Endothelial cell of umbilical vein (primary cell): ENCODE data around the gene WNT9A. TPM values are rescaled to one million over a fixed set of nuclear protein-coding genes. Genes with fewer than 3 reads are reported as not detected.

Experiments
- BruUV-seq: library from RNA; stranded (reverse); fragments of 400-500 nt; replicated peaks from 2 replicates; lab custom pipeline; 2021; lab: Mats Ljungman, UMichigan
- CTCF ChIA-PET: fragments of 300-600, 350-600 bp; sonication (Branson Sonifier 250); formaldehyde crosslinking; loops from one replicate; lab custom pipeline; 2021; ENCODE audit warnings: antibody characterized with exemption, inconsistent platforms; lab: Charles Lee
- POLR2A ChIA-PET: fragments of 300-600, 350-600 bp; sonication (Branson Sonifier 250); formaldehyde crosslinking; loops from one replicate; lab custom pipeline; 2021; ENCODE audit warnings: antibody characterized with exemption, inconsistent platforms; lab: Charles Lee
- DNase-seq: peaks from one replicate; pipeline ENCODE4 v3.0.0-alpha.2; 2011; ENCODE audit warnings: low read depth, low spot score
- FAIRE-seq: peaks from 2 replicates; lab custom pipeline; 2011; peaks lifted over from hg19 to GRCh38; lab: Jason Lieb, UNC
- H2AFZ ChIP-seq: 2 replicates; pipeline ENCODE4 v1.6.0; 2012; ENCODE audit warnings: low read depth, low read length, control low read depth, inconsistent platforms
- H3K27ac ChIP-seq: 2 replicates; pipeline ENCODE4 v1.5.1; 2011; ENCODE audit warnings: low read depth, mild to moderate bottlenecking, control low read depth, low read length, moderate library complexity; ENCODE audit not compliant: insufficient read depth
- H3K27me3 ChIP-seq, 2 experiments: 2 replicates each; pipeline versions ENCODE4 v1.6.0 to v1.6.1; 2011; ENCODE audit warnings: low read length in 2 of 2, mixed read lengths in 1 of 2; ENCODE audit not compliant: control insufficient read depth in 2 of 2, insufficient read depth in 2 of 2
- H3K36me3 ChIP-seq, 2 experiments: 2 replicates in 1 of 2; 3 replicates in 1 of 2; pipeline ENCODE4 v1.5.1; 2011; ENCODE audit warnings: low read length in 2 of 2, mild to moderate bottlenecking in 1 of 2, moderate library complexity in 1 of 2; ENCODE audit not compliant: control insufficient read depth in 2 of 2, insufficient read depth in 2 of 2; ENCODE audit errors: extremely low read depth in 1 of 2
- H3K4me1 ChIP-seq: 3 replicates; pipeline ENCODE4 v1.5.1; 2011; ENCODE audit warnings: mild to moderate bottlenecking, low read length; ENCODE audit not compliant: control insufficient read depth, insufficient read depth; ENCODE audit errors: extremely low read depth
- H3K4me2 ChIP-seq: 2 replicates; pipeline ENCODE4 v1.6.1; 2011; ENCODE audit warnings: low read length, control low read depth, mixed read lengths; ENCODE audit not compliant: insufficient read depth
- H3K4me3 ChIP-seq, 3 experiments: fragments of 200-600 bp in 1 of 3; sonication (generic), shearing (Covaris generic) in 1 of 3; replicated peaks in 1 of 3; 2 replicates each; pipeline ENCODE4 v1.5.1; 2011 to 2016; ENCODE audit warnings: control low read depth in 3 of 3, low read length in 3 of 3, mild to moderate bottlenecking in 2 of 3, inconsistent platforms in 1 of 3, low read depth in 1 of 3, moderate library complexity in 1 of 3; ENCODE audit not compliant: insufficient read depth in 1 of 3
- H3K79me2 ChIP-seq: 2 replicates; pipeline ENCODE4 v1.6.0; 2012; ENCODE audit warnings: low read length, inconsistent platforms; ENCODE audit not compliant: control insufficient read depth, insufficient read depth
- H3K9ac ChIP-seq: replicated peaks from 2 replicates; pipeline ENCODE3; 2011; ENCODE audit warnings: low read length, control low read depth; ENCODE audit not compliant: insufficient read depth; ENCODE audit errors: extremely low read depth
- H3K9me1 ChIP-seq: replicated peaks from 3 replicates; pipeline ENCODE4 v1.6.0; 2011; ENCODE audit warnings: mild to moderate bottlenecking, low read length; ENCODE audit not compliant: control insufficient read depth, insufficient read depth; ENCODE audit errors: extremely low read depth
- H3K9me3 ChIP-seq: replicated peaks from 2 replicates; pipeline ENCODE4 v1.5.1; 2012; ENCODE audit warnings: low read length, inconsistent platforms; ENCODE audit not compliant: control insufficient read depth, insufficient read depth
- H4K20me1 ChIP-seq: replicated peaks from 2 replicates; pipeline ENCODE3; 2011; ENCODE audit warnings: mild to moderate bottlenecking, low read length; ENCODE audit not compliant: control insufficient read depth, insufficient read depth; ENCODE audit errors: extremely low read depth
- CTCF ChIP-seq, 2 donors: IDR thresholded peaks; 1 replicate in 1 of 2; 2 replicates in 1 of 2; pipeline ENCODE4 v1.5.1; 2011; ENCODE audit warnings: low read length in 2 of 2, mild to moderate bottlenecking in 2 of 2, moderate library complexity in 2 of 2, control low read depth in 1 of 2, inconsistent platforms in 1 of 2, low read depth in 1 of 2; ENCODE audit not compliant: insufficient read depth in 1 of 2; ENCODE audit errors: extremely low read depth in 1 of 2
- EZH2 ChIP-seq: IDR thresholded peaks from 2 replicates; pipeline ENCODE4 v1.6.1; 2012; ENCODE audit warnings: borderline replicate concordance, low read depth, mild to moderate bottlenecking, moderate library complexity, low read length, inconsistent platforms; ENCODE audit not compliant: severe bottlenecking
- FOS ChIP-seq: IDR thresholded peaks from 2 replicates; pipeline ENCODE4 v1.6.1; 2011; ENCODE audit warnings: mild to moderate bottlenecking, low read length, moderate library complexity, borderline replicate concordance; ENCODE audit not compliant: insufficient read depth
- GATA2 ChIP-seq: IDR thresholded peaks from 2 replicates; pipeline ENCODE4 v1.7.0; 2011; ENCODE audit warnings: low read depth, mild to moderate bottlenecking, moderate library complexity, mixed read lengths, low read length; ENCODE audit not compliant: insufficient read length, insufficient read depth
- JUN ChIP-seq: IDR thresholded peaks from 2 replicates; pipeline ENCODE4 v1.6.1; 2011; ENCODE audit warnings: borderline replicate concordance, low read depth; ENCODE audit not compliant: insufficient read length, insufficient read depth
- MYC ChIP-seq: IDR thresholded peaks from one replicate; pipeline ENCODE4 v1.6.1; 2011; ENCODE audit warnings: mild to moderate bottlenecking, low read depth, low read length
- POLR2A ChIP-seq: IDR thresholded peaks from 2 replicates; pipeline ENCODE4 v1.6.1; 2012; ENCODE audit warnings: low read depth, mild to moderate bottlenecking, control low read depth, low read length
- POLR2AphosphoS5 ChIP-seq: IDR thresholded peaks from 2 replicates; pipeline ENCODE4 v1.6.1; 2012; ENCODE audit warnings: low read depth, mild to moderate bottlenecking, control low read depth, low read length, moderate library complexity; ENCODE audit not compliant: insufficient read depth
- dilution Hi-C: fragments of 300-500 bp; cut with MboI; formaldehyde crosslinking; loops from one replicate; pipeline ENCODE4 v1.15.0; 2019; ENCODE audit warnings: low sequenced_read_pairs; ENCODE audit not compliant: extremely low pct_ligation_motif_present
- intact Hi-C: fragments of 100-400 bp; cut with micrococcal nuclease; formaldehyde crosslinking; loops from one replicate; pipeline ENCODE4 v1.10.0; 2022
- polyA plus RNA-seq, 4 experiments: library from polyadenylated mRNA; depleted of rRNA in 3 of 4; stranded (reverse) in 3 of 4; unstranded in 1 of 4; fragments of >200 nt; gene quantifications; 2 replicates each; pipeline versions ENCODE4 v1.2.1 to v1.2.3, GENCODE V29; 2011 to 2012; ENCODE audit warnings: missing spikeins in 1 of 4
- total RNA-seq: library from RNA; stranded (reverse); gene quantifications from 2 replicates; pipeline ENCODE4 v1.2.3, GENCODE V29; 2021
- TF ChIP-seq, protein P1 (sequence below): IDR thresholded peaks from 2 replicates; pipeline ENCODE4 v1.6.1; 2011; ENCODE audit not compliant: insufficient read depth, insufficient read length

The WNT9A gene
- total and polyA plus RNA-seq, 2 donors (not counting 3 experiments of a cell fraction or from before 2014, with no cell fraction given), result 5.4 to 6.2 TPM

DNA sequence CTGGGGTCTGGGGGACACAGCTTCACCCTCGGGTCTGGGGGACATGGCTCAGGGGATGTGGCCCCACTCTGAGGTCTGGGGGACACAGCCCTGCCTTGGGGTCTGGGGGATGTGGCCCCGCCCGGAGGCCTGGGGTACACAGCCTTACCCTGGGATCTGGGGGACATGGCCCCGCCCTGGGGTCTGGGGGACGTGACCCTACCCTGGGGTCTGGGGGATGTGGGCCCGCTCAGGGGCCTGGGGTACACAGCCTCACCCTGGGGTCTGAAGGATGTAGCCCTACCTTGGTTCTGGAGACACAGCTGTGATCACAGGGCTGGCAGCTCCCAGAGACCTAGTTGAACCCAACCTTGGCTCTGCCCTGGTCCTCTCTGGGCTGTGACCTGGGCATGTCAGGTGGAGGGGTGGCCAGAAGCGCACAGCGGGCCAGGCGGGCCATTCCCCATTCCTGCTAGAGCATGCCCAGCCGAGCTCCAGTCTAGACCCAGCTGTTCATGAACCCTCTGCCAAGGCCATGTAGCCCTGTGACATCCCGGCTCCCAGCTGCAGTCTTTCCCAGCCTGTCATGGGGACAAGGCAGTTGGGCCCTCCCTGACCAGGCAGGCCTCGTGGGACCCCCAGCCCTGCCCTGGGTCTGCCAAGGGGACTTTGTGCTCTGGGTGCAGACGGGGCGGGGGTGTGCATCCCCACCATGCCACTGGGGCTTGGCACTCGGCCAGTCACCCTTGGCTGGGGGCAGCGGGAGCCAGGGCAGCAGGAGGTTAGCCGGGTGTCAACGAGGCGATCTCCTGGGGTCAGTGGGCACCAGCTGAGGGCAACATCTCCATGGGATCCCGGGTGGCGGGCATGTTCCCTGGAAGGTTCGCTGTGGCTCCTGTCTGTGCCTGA, 43.9 kb downstream of the WNT9A start:
- no peak overlapping the region for H3K9ac ChIP-seq
- dilution Hi-C loops, result no loop called here
- TF ChIP-seq MYC (no peak), EZH2 (no peak), POLR2A (no peak), CTCF (IDR thresholded peaks at IDR 0.05; ENCODE audit: extremely low read depth in 1 of 2, insufficient read depth in 1 of 2, low read depth in 1 of 2, low read length in 2 of 2) (no peak), POLR2AphosphoS5 (no peak), FOS (no peak), GATA2 (no peak), JUN (no peak)
- TF ChIP-seq, protein P1, sequence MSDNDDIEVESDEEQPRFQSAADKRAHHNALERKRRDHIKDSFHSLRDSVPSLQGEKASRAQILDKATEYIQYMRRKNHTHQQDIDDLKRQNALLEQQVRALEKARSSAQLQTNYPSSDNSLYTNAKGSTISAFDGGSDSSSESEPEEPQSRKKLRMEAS, result no peak

More for the DNA sequence above, 43.9 kb downstream of the WNT9A start:
- DNase-seq (no peak), FAIRE-seq (no peak)
- BruUV-seq, result no TSS peak
- Histone ChIP-seq H3K36me3 (no peaks in the 10 kb centered on the region), H3K4me1 (no peaks in the 10 kb centered on the region), H3K4me3 (no peak overlapping the region), H3K79me2 (no peaks in the 10 kb centered on the region), H4K20me1 (no peaks in the 10 kb centered on the region), H3K27ac (no peak overlapping the region), H3K4me2 (no peak overlapping the region), H3K9me1 (no peaks in the 10 kb centered on the region), H3K9me3 (no peaks in the 10 kb centered on the region), H3K27me3 (no peaks in the 10 kb centered on the region), H2AFZ (no peak overlapping the region)
- intact Hi-C loops, result no loop called here
- CTCF ChIA-PET, result no interaction called here
- POLR2A ChIA-PET, result no interaction called here
